Effector memory CD8-positive, alpha-beta T cell (primary cell): ENCODE data around the gene GZMB.
A peak's percentile ranks its signal among the peaks of the same experiment; 100 is the strongest.
"Not testable (repeated sequence)": the region's sequence is repeated elsewhere in the genome, so short reads cannot be mapped to it uniquely, and the experiment has no call there.

ENCODE experiments used
- ATAC-seq: fragments of 150-1000 bp; cut with Tn5 transposase; replicated peaks from 2 replicates; pipeline ENCODE4 v1.10.0; 2021; ENCODE audit warnings: mild to moderate bottlenecking, moderate library complexity
- DNase-seq, 3 experiments: peaks; one replicate each; pipeline ENCODE4 v3.0.0; 2021
- H3K27ac Mint-ChIP-seq, 2 donors: one replicate each; pipeline ENCODE4 v1.8.0; 2022; ENCODE audit warnings: mild to moderate bottlenecking in 2 of 2, mixed read lengths in 2 of 2, moderate library complexity in 2 of 2
- H3K27me3 Mint-ChIP-seq, 2 donors: one replicate each; pipeline ENCODE4 v1.8.0; 2022; ENCODE audit warnings: mixed read lengths in 2 of 2
- H3K36me3 Mint-ChIP-seq: one replicate; pipeline ENCODE4 v1.8.0; 2022; ENCODE audit warnings: mild to moderate bottlenecking, moderate library complexity, mixed read lengths; ENCODE audit not compliant: insufficient read depth
- H3K4me1 Mint-ChIP-seq, 2 donors: one replicate each; pipeline ENCODE4 v1.8.0; 2022; ENCODE audit warnings: low read depth in 2 of 2, mixed read lengths in 2 of 2
- H3K4me3 Mint-ChIP-seq, 2 donors: one replicate each; pipeline ENCODE4 v1.8.0; 2022; ENCODE audit warnings: mild to moderate bottlenecking in 2 of 2, mixed read lengths in 2 of 2, moderate library complexity in 2 of 2
- H3K9me3 Mint-ChIP-seq, 2 donors: one replicate each; pipeline ENCODE4 v1.8.0; 2022; ENCODE audit warnings: mixed read lengths in 2 of 2

GZMB gene

GRCh38 chr14:24664366-24664765 is 30.4 kb upstream of the GZMB start:
- DNase-seq: no peak
- peak overlapping the region; percentile 47 to 66 for H3K4me3 Mint-ChIP-seq

GRCh38 chr14:24662753-24663152 is 28.8 kb upstream of the GZMB start:
- Mint-ChIP-seq H3K9me3 (no peaks in the 10 kb centered on the region), H3K4me3 (peak overlapping the region in 1 of 2 donors; percentile 26), H3K27ac (peak overlapping the region in 1 of 2 donors; percentile 68), H3K4me1 (peaks cover 45 to 61% of the 10 kb centered on the region in 2 donors), H3K36me3 (peaks cover 4% of the 10 kb centered on the region), H3K27me3 (no peaks in the 10 kb centered on the region)
- ATAC-seq (no peak), DNase-seq (no peak)

More at GRCh38 chr14:24664366-24664765, 30.4 kb upstream of the GZMB start:
- Mint-ChIP-seq H3K4me1 (peaks cover 48 to 71% of the 10 kb centered on the region in 2 donors), H3K27me3 (no peaks in the 10 kb centered on the region), H3K9me3 (no peaks in the 10 kb centered on the region), H3K36me3 (peaks cover 4% of the 10 kb centered on the region), H3K27ac (peak overlapping the region; percentile 67 to 68)
- no peak for ATAC-seq

DNA sequence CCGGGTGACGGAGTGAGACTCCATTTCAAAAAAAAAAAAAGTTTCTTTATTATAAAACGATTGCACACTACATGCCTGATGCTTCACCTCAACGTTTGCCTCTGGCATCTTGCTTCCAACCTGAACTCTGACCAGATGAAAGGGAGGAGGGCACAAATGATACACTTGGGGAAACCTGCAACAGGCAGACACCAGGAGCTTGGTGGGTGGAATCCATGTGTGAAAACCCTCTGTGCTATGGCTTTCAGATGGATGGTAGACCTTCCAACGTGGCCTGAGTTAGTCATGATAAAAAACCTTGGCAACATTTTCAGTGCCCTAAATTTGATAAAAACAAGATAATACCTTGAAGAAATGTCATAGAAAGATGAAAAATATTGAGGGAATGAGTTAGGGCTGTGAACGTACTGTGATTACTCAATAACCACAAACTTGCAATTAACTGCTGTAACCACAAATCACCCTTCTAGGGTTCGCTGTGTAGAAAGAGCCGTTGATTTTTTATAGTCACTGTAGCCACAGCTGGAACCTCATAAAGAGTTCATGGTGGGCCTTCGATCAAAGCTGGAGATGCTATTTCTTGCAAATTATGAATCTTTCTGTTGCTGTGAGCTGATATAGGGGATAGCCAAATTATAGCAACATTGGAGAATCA is 26.1 kb upstream of the GZMB start:
- no peaks in the 10 kb centered on the region for H3K27me3 Mint-ChIP-seq
- ATAC-seq: peak; percentile 92
- peaks cover 37 to 44% of the 10 kb centered on the region in 2 donors for H3K4me1 Mint-ChIP-seq
- no peak for DNase-seq
- H3K9me3 Mint-ChIP-seq: no peaks in the 10 kb centered on the region
- H3K4me3 Mint-ChIP-seq: peak overlapping the region; percentile 41 to 61
- no peaks in the 10 kb centered on the region for H3K36me3 Mint-ChIP-seq
- H3K27ac Mint-ChIP-seq: peak overlapping the region; percentile 71 to 72

DNA sequence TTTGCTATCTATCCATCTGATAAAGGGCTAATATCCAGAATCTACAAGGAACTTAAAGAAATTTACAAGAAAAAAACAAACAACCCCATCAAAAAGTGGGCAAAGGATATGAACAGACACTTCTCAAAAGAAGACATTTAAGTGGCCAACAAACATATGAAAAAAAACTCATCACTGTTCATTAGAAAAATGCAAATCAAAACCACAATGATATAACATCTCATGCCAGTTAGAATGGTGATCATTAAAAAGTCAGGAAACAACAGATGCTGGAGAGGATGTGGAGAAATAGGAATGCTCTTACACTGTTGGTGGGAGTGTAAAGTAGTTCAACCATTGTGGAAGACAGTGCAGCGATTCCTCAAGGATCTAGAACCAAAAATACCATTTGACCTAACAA is 14.4 kb upstream of the GZMB start:
- not testable (repeated sequence) for H3K9me3 Mint-ChIP-seq, H3K27me3 Mint-ChIP-seq, H3K4me3 Mint-ChIP-seq, ATAC-seq, DNase-seq, H3K36me3 Mint-ChIP-seq, H3K27ac Mint-ChIP-seq
- peaks cover 0 to 16% of the 10 kb centered on the region in 2 donors for H3K4me1 Mint-ChIP-seq

- Mint-ChIP-seq H3K4me3 (no peak overlapping the region), H3K36me3 (no peaks in the 10 kb centered on the region), H3K27me3 (no peaks in the 10 kb centered on the region), H3K4me1 (no peaks in the 10 kb centered on the region), H3K9me3 (no peaks in the 10 kb centered on the region), H3K27ac (peak overlapping the region in 1 of 2 donors; percentile 18)
- no peak for ATAC-seq
- DNase-seq: no peak
Measured at GRCh38 chr14:24639905-24640304, 5.9 kb upstream of the GZMB start.

DNA sequence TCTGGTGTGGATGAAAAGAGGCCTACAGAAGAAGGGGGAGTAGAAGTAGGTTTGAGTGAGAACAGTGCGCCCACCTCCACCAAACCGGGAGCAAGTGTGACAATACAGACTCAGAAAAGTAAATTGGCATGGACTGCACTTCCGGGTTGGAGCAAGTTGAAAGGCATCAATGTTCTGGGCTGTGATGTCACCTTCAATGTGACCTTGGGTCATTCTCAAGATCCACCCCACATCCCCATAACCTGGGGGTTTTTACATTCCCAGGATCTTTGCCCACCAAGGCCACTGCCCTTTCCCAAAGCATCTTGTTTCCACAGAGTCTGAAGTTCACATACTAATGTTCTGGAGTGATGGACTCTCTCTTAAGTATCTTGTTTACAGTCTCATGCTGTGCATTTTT is 5.3 kb upstream of the GZMB start:
- Mint-ChIP-seq H3K4me3 (no peak overlapping the region), H3K27ac (no peak overlapping the region), H3K27me3 (no peaks in the 10 kb centered on the region), H3K9me3 (no peaks in the 10 kb centered on the region), H3K36me3 (no peaks in the 10 kb centered on the region), H3K4me1 (peaks cover 2 to 4% of the 10 kb centered on the region in 2 donors)
- ATAC-seq: no peak
- no peak for DNase-seq

DNA sequence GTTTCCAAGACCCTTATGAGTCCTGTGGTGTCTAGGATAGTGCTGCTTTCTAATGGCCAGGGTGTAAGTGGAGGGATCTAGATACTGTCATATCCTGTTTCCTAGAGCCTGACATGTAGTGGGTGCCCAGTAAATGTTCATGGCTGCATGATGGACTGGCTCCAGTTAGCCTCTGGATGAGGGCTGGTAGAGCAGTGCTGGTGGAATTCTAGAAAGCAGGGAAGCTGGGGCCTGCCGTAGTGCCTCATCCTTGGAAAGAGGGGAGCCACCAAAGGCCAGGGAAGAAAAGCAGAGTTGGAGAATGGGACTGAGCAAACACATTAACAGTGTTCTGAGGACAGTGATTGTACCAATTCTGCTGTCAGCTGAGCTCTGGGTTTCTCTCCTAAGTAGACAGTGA is 637 bp downstream of the GZMB start:
- Mint-ChIP-seq H3K36me3 (peaks cover 48% of the 10 kb centered on the region), H3K4me1 (peaks cover 43% of the 10 kb centered on the region in 2 donors), H3K9me3 (no peaks in the 10 kb centered on the region), H3K27me3 (no peaks in the 10 kb centered on the region), H3K4me3 (peak overlapping the region; percentile 87 to 88), H3K27ac (peak overlapping the region; percentile 97 to 98)
- no peak for DNase-seq
- no peak for ATAC-seq

DNA sequence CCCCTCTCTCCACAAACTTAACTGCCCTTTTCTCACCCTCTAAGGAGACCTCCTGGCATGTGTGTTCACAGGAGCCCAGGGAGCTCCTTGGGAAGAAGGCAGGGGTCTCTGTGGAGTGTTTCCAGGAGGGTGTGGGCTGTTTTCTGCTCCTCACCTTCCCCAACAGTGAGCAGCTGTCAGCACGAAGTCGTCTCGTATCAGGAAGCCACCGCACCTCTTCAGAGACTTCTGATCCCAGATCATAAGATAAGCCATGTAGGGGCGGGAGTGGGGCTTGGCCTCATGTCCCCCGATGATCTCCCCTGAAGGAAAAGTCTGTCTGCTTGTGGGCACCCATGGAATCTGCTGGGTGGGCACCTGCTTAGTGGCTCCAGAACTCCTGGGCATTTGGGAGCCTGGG is 1.2 kb downstream of the GZMB start:
- H3K27me3 Mint-ChIP-seq: no peaks in the 10 kb centered on the region

GRCh38 chr14:24632336-24632735 is 1.7 kb downstream of the GZMB start:
- H3K27ac Mint-ChIP-seq: peak overlapping the region; percentile 97 to 98
- H3K4me3 Mint-ChIP-seq: peak overlapping the region; percentile 87 to 88
- H3K36me3 Mint-ChIP-seq: peaks cover 48% of the 10 kb centered on the region
- no peak for ATAC-seq
- no peaks in the 10 kb centered on the region for H3K27me3 Mint-ChIP-seq
- DNase-seq: no peak
- no peaks in the 10 kb centered on the region for H3K9me3 Mint-ChIP-seq
- peaks cover 48 to 52% of the 10 kb centered on the region in 2 donors for H3K4me1 Mint-ChIP-seq

More for the DNA sequence above, 1.2 kb downstream of the GZMB start:
- Mint-ChIP-seq H3K4me3 (peak overlapping the region; percentile 87 to 88), H3K4me1 (peaks cover 44 to 47% of the 10 kb centered on the region in 2 donors), H3K27ac (peak overlapping the region; percentile 97 to 98), H3K36me3 (peaks cover 48% of the 10 kb centered on the region), H3K9me3 (no peaks in the 10 kb centered on the region)
- DNase-seq (no peak), ATAC-seq (no peak)

DNA sequence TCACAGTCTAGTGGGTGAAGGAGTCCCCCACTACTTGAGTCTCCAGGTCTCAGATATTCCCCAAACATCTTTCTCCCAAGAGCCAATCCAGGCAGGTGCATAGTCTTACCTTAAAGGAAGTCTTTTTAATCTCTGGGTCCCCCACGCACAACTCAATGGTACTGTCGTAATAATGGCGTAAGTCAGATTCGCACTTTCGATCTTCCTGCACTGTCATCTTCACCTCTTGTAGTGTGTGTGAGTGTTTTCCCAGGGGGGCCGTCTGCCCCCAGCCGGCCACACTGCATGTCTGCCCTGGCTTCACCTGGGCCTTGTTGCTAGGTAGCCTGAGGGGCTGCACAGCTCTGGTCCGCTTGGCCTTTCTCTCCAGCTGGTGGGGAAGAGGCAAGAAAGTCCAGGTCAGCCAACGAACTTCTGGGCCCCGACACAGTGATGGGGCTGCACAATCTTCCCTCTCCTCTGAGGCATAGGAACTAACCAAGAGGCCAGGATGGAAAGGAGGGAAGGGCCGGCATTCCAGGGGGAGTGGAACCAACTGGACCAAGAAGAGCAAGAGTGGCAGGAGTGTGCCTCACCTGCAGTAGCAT is 2.1 kb downstream of the GZMB start:
- Mint-ChIP-seq H3K27me3 (no peaks in the 10 kb centered on the region), H3K4me3 (peak overlapping the region; percentile 87 to 88), H3K9me3 (no peaks in the 10 kb centered on the region), H3K4me1 (peaks cover 48 to 53% of the 10 kb centered on the region in 2 donors), H3K27ac (peak overlapping the region; percentile 97 to 98), H3K36me3 (peaks cover 52% of the 10 kb centered on the region)
- ATAC-seq: peak; percentile 9
- DNase-seq: no peak

GRCh38 chr14:24630872-24631477 is 3.0 kb downstream of the GZMB start:
- Mint-ChIP-seq H3K9me3 (no peaks in the 10 kb centered on the region), H3K4me3 (peak overlapping the region; percentile 87 to 88), H3K27ac (peak overlapping the region; percentile 97 to 98), H3K36me3 (peaks cover 52% of the 10 kb centered on the region), H3K27me3 (no peaks in the 10 kb centered on the region), H3K4me1 (peaks cover 48 to 53% of the 10 kb centered on the region in 2 donors)
- ATAC-seq: no peak
- no peak for DNase-seq

- H3K36me3 Mint-ChIP-seq: peaks cover 52% of the 10 kb centered on the region
- peak overlapping the region; percentile 73 to 97 for H3K27ac Mint-ChIP-seq
- DNase-seq (no peak), ATAC-seq (no peak)
- H3K27me3 Mint-ChIP-seq: no peaks in the 10 kb centered on the region
- H3K4me1 Mint-ChIP-seq: peaks cover 48 to 53% of the 10 kb centered on the region in 2 donors
- H3K9me3 Mint-ChIP-seq: no peaks in the 10 kb centered on the region
- peak overlapping the region; percentile 87 to 88 for H3K4me3 Mint-ChIP-seq
Measured at GRCh38 chr14:24630087-24630871, 3.7 kb downstream of the GZMB start.

DNA sequence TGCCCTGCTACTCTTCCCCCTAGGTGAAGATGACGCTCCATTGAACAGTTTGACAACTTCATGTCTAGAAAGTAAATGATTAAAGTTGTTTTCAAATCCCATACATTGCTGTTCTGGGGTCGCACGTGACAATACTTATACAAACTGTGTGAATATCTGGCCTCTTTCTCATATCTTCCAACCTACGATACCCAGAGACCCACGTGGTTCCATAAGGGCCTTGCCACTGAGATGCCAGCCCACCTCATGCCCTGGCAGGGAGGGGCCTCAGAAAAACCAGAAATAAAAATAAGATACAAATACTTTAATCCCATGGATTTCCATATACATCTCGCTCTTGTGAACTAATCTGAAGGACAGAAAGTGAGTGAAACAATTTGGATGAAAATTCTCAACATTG is 4.5 kb downstream of the GZMB start:
- H3K4me1 Mint-ChIP-seq: peaks cover 49 to 51% of the 10 kb centered on the region in 2 donors
- H3K27me3 Mint-ChIP-seq: no peaks in the 10 kb centered on the region
- DNase-seq (no peak), ATAC-seq (no peak)
- H3K9me3 Mint-ChIP-seq: no peaks in the 10 kb centered on the region
- peak overlapping the region; percentile 87 to 88 for H3K4me3 Mint-ChIP-seq
- peak overlapping the region; percentile 73 to 97 for H3K27ac Mint-ChIP-seq
- H3K36me3 Mint-ChIP-seq: peaks cover 52% of the 10 kb centered on the region
